ENCODE data around the gene AVPI1.

DNA sequence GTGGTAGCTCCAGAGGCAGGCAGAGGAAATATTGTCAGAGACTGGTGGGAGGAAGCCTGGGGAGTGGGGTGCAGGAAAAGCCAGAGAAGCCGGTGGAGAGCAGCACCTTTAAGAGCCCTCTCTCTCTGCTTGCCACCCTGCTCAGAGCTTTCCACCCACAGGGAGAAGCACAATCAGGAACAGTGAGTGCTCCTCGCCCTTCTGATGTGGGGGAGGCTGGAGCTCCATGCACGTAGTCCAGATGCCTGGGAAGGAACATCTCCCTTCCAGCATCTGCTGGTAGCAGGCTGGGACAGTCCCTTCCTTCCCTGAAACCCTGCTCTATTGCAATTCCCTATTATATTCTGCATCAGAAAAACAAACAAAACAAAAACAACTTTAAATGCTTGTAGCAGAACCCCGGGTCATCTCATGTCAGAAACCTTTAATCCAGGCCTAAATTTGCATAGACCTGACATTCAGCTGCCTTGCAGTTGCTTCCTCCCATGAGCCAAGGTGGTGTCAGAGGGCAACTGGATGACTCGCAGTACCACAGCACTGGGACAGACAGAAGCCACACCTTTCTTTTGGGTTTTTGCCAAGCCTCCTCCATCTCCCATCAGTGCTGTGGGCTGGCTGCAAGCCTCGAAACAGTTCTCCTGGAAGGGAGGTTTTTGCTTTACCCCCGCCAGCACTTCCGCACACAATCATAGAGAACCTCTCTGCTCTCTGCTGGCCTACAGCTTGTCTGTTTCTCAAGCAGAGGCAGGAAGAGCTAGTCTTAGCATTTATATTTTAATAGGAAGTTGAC lies 13.1 kb downstream of the AVPI1 start:
- TF ChIP-seq, protein P1, sequence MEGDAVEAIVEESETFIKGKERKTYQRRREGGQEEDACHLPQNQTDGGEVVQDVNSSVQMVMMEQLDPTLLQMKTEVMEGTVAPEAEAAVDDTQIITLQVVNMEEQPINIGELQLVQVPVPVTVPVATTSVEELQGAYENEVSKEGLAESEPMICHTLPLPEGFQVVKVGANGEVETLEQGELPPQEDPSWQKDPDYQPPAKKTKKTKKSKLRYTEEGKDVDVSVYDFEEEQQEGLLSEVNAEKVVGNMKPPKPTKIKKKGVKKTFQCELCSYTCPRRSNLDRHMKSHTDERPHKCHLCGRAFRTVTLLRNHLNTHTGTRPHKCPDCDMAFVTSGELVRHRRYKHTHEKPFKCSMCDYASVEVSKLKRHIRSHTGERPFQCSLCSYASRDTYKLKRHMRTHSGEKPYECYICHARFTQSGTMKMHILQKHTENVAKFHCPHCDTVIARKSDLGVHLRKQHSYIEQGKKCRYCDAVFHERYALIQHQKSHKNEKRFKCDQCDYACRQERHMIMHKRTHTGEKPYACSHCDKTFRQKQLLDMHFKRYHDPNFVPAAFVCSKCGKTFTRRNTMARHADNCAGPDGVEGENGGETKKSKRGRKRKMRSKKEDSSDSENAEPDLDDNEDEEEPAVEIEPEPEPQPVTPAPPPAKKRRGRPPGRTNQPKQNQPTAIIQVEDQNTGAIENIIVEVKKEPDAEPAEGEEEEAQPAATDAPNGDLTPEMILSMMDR (IDR thresholded peaks at IDR 0.05; ENCODE audit: low read length): no peak
- TF ChIP-seq EZH2 (optimal IDR thresholded peaks at IDR 0.05; ENCODE audit: low read depth, low read length) (no peak), EZH2phosphoT487 (IDR thresholded peaks at IDR 0.05; ENCODE audit: low read length) (no peak)
